B cell (primary cell): ENCODE data around the gene PLA2G6. TPM values are rescaled to one million over a fixed set of nuclear protein-coding genes. Genes with fewer than 3 reads are reported as not detected.

Source experiments
- ATAC-seq: fragments of 200-7000 bp; cut with Tn5 transposase; one replicate; pipeline ENCODE4 v1.10.0; 2021; ENCODE audit warnings: low read depth, mild to moderate bottlenecking, moderate number of reproducible peaks, moderate library complexity
- CTCF ChIA-PET: fragments of 350-600 bp; sonication (Branson Sonifier 250); formaldehyde crosslinking; loops from one replicate; lab custom pipeline; 2021; ENCODE audit warnings: antibody characterized with exemption, inconsistent platforms; lab: Charles Lee
- POLR2A ChIA-PET: fragments of 350-600 bp; sonication (Branson Sonifier 250); formaldehyde crosslinking; loops from one replicate; lab custom pipeline; 2021; ENCODE audit warnings: antibody characterized with exemption; lab: Charles Lee
- DNase-seq: peaks from one replicate; pipeline ENCODE4 v3.0.0; 2013
- H2AFZ ChIP-seq: 2 replicates; pipeline ENCODE4 v1.6.1; 2012; ENCODE audit warnings: mild to moderate bottlenecking, low read depth, low read length; ENCODE audit not compliant: insufficient read depth, poor library complexity, severe bottlenecking
- H3K27ac ChIP-seq, 2 donors: 1 replicate in 1 of 2; 2 replicates in 1 of 2; pipeline ENCODE4 v1.5.1; 2012 to 2013; ENCODE audit warnings: low read length in 2 of 2, mild to moderate bottlenecking in 2 of 2, moderate library complexity in 1 of 2
- H3K27me3 ChIP-seq, 4 experiments: fragments of 200-600 bp in 1 of 4; sonication (generic) in 1 of 4; replicated peaks in 1 of 4; 1 replicate in 2 of 4; 2 replicates in 2 of 4; pipeline versions ENCODE4 v1.6.1 to v1.7.0; 2013 to 2016; ENCODE audit warnings: low read length in 3 of 4, mild to moderate bottlenecking in 2 of 4, mixed read lengths in 1 of 4, moderate library complexity in 1 of 4; ENCODE audit not compliant: insufficient read depth in 4 of 4, control insufficient read depth in 3 of 4; ENCODE audit errors: control extremely low read depth in 1 of 4
- H3K36me3 ChIP-seq, 2 experiments: replicated peaks in 1 of 2; 1 replicate in 1 of 2; 2 replicates in 1 of 2; pipeline versions ENCODE4 v1.6.1 to v1.7.1; 2013; ENCODE audit warnings: low read length in 1 of 2; ENCODE audit not compliant: insufficient read depth in 2 of 2, control insufficient read depth in 1 of 2; ENCODE audit errors: control extremely low read depth in 1 of 2, extremely low read depth in 1 of 2
- H3K4me1 ChIP-seq, 2 donors: fragments of 200-600 bp in 1 of 2; sonication (generic) in 1 of 2; 1 replicate in 1 of 2; 2 replicates in 1 of 2; pipeline versions ENCODE4 v1.5.1 to v1.6.1; 2013 to 2017; ENCODE audit warnings: low read length in 2 of 2; ENCODE audit not compliant: control insufficient read depth in 2 of 2, insufficient read depth in 2 of 2
- H3K4me2 ChIP-seq: replicated peaks from 2 replicates; pipeline ENCODE3; 2012; ENCODE audit warnings: mild to moderate bottlenecking, low read depth, low read length; ENCODE audit not compliant: poor library complexity, severe bottlenecking
- H3K4me3 ChIP-seq, 5 experiments: fragments of 200-600 bp in 1 of 5; sonication (generic) in 1 of 5; 1 replicate in 3 of 5; 2 replicates in 2 of 5; pipeline versions ENCODE4 v1.5.1 to v1.7.0; 2011 to 2016; ENCODE audit warnings: low read length in 4 of 5, mild to moderate bottlenecking in 4 of 5, low read depth in 2 of 5, control low read depth in 1 of 5, moderate library complexity in 1 of 5; ENCODE audit not compliant: insufficient read depth in 1 of 5; ENCODE audit errors: control extremely low read depth in 1 of 5, extremely low read depth in 1 of 5
- H3K79me2 ChIP-seq: fragments of 200-600 bp; sonication (generic); one replicate; pipeline ENCODE4 v1.6.0; 2016; ENCODE audit warnings: low read length; ENCODE audit not compliant: control insufficient read depth, insufficient read depth
- H3K9ac ChIP-seq: fragments of 200-600 bp; sonication (generic); 2 replicates; pipeline ENCODE4 v1.6.1; 2017; ENCODE audit warnings: mild to moderate bottlenecking, low read length, moderate library complexity
- H3K9me3 ChIP-seq, 3 donors: one replicate each; pipeline versions ENCODE4 v1.6.1 to v1.7.1; 2013; ENCODE audit warnings: low read length in 2 of 3; ENCODE audit not compliant: control insufficient read depth in 2 of 3, insufficient read depth in 1 of 3; ENCODE audit errors: control extremely low read depth in 1 of 3
- H4K20me1 ChIP-seq: 2 replicates; pipeline ENCODE4 v1.6.0; 2012; ENCODE audit warnings: mild to moderate bottlenecking, low read length; ENCODE audit not compliant: insufficient read depth, control insufficient read depth, poor library complexity, severe bottlenecking
- H3K27ac Mint-ChIP-seq: one replicate; pipeline ENCODE4 v1.8.0; 2021; ENCODE audit warnings: mixed read lengths
- H3K27me3 Mint-ChIP-seq: one replicate; pipeline ENCODE4 v1.8.0; 2021; ENCODE audit warnings: mixed read lengths
- H3K4me1 Mint-ChIP-seq: one replicate; pipeline ENCODE4 v1.8.0; 2021; ENCODE audit warnings: mixed read lengths
- H3K4me3 Mint-ChIP-seq: one replicate; pipeline ENCODE4 v1.8.0; 2021; ENCODE audit warnings: mixed read lengths
- H3K9me3 Mint-ChIP-seq: one replicate; pipeline ENCODE4 v1.8.0; 2022; ENCODE audit warnings: mixed read lengths; ENCODE audit not compliant: insufficient read depth
- CTCF ChIP-seq: fragments of 200-600 bp; IDR thresholded peaks from one replicate; pipeline ENCODE4 v1.8.0; 2022; ENCODE audit warnings: antibody characterized with exemption, mild to moderate bottlenecking
- EZH2 ChIP-seq: IDR thresholded peaks from 2 replicates; pipeline ENCODE4 v1.6.1; 2012; ENCODE audit warnings: borderline replicate concordance, low read depth, mild to moderate bottlenecking, moderate library complexity, low read length; ENCODE audit not compliant: insufficient read depth, poor library complexity, severe bottlenecking
- whole genome bisulfite sequencing: methylation state at CpG from one replicate; pipeline ENCODE4 v1.1.5; 2013; ENCODE audit warnings: missing lambda C conversion rate; ENCODE audit not compliant: insufficient coverage; 5-methylcytosine and 5-hydroxymethylcytosine counted together
- intact Hi-C: fragments of 100-400 bp; cut with micrococcal nuclease; formaldehyde crosslinking; loops from one replicate; pipeline ENCODE4 v1.10.0; 2022
- polyA plus RNA-seq: library from polyadenylated mRNA; depleted of rRNA; stranded (reverse); fragments of >200 nt; gene quantifications from 2 replicates; pipeline ENCODE4 v1.2.3, GENCODE V29; 2012
- total RNA-seq, 2 donors: library from RNA; stranded (reverse); fragments of 120-200 nt in 1 of 2; gene quantifications; 1 replicate in 1 of 2; 2 replicates in 1 of 2; pipeline versions ENCODE4 v1.2.3 to v1.2.4, GENCODE V29; 2013 to 2022

Gene PLA2G6
- total and polyA plus RNA-seq, 2 donors (not counting 1 experiment from before 2014, with no cell fraction given), result 125 to 148 TPM

- Mint-ChIP-seq H3K4me1 (no peaks in the 10 kb centered on the region), H3K27ac (no peak overlapping the region), H3K9me3 (no peaks in the 10 kb centered on the region), H3K27me3 (no peaks in the 10 kb centered on the region), H3K4me3 (no peak overlapping the region)
- Histone ChIP-seq H4K20me1 (no peaks in the 10 kb centered on the region), H3K9ac (no peak overlapping the region), H3K27me3 (no peaks in the 10 kb centered on the region), H3K4me3 (no peak overlapping the region), H3K27ac (no peak overlapping the region), H3K4me2 (no peak overlapping the region), H2AFZ (no peak overlapping the region), H3K9me3 (no peaks in the 10 kb centered on the region), H3K4me1 (no peaks in the 10 kb centered on the region), H3K79me2 (no peaks in the 10 kb centered on the region), H3K36me3 (peaks cover 0 to 31% of the 10 kb centered on the region in 2 experiments)
- POLR2A ChIA-PET, result no interaction called here
- TF ChIP-seq CTCF (no peak), EZH2 (no peak)
- intact Hi-C loops, result no loop called here
- CTCF ChIA-PET, result no interaction called here
- ATAC-seq (no peak), DNase-seq (no peak)
- WGBS, result 94% methylated on average over 9 of the region's 9 CpGs
Measured at GRCh38 chr22:38137876-38138687, 43.5 kb downstream of the PLA2G6 start.

DNA sequence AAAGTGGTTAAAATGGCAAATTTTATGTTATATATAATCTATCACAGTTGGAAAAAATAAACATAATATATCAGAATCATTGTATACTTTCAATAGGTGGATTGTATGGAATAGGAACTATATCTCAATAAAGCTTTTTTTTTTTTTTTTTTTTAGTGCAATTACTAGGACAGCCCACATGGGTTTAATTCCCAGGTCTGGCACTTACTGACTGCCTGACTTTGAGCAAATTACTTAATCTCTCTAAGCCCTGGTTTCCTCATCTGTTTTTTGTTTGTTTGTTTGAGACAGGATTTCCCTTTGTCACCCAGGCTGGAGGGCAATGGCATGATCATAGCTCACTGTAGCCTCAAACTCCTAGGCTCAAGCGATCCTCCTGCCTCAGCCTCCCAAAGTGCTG is 45.0 kb downstream of the PLA2G6 start:
- Mint-ChIP-seq H3K4me1 (no peaks in the 10 kb centered on the region), H3K4me3 (no peak overlapping the region), H3K9me3 (no peaks in the 10 kb centered on the region), H3K27me3 (no peaks in the 10 kb centered on the region), H3K27ac (no peak overlapping the region)
- DNase-seq, result no peak
- Histone ChIP-seq H3K79me2 (no peaks in the 10 kb centered on the region), H3K9ac (no peak overlapping the region), H3K36me3 (peaks cover 0 to 32% of the 10 kb centered on the region in 2 experiments), H3K4me2 (no peak overlapping the region), H3K9me3 (no peaks in the 10 kb centered on the region), H3K4me3 (no peak overlapping the region), H3K27me3 (no peaks in the 10 kb centered on the region), H2AFZ (no peak overlapping the region), H3K4me1 (no peaks in the 10 kb centered on the region), H3K27ac (no peak overlapping the region), H4K20me1 (no peaks in the 10 kb centered on the region)
- CTCF ChIA-PET, result no interaction called here
- ATAC-seq, result no peak
- no CpG with 5 or more reads among the region's 1 CpG for WGBS
- TF ChIP-seq CTCF (no peak), EZH2 (no peak)
- intact Hi-C loops, result no loop called here
- POLR2A ChIA-PET, result no interaction called here
